ENCODE results near the gene TREH.
"Not testable (repeated sequence)": the region's sequence is repeated elsewhere in the genome, so short reads cannot be mapped to it uniquely, and the experiment has no call there.

TREH gene, protein sequence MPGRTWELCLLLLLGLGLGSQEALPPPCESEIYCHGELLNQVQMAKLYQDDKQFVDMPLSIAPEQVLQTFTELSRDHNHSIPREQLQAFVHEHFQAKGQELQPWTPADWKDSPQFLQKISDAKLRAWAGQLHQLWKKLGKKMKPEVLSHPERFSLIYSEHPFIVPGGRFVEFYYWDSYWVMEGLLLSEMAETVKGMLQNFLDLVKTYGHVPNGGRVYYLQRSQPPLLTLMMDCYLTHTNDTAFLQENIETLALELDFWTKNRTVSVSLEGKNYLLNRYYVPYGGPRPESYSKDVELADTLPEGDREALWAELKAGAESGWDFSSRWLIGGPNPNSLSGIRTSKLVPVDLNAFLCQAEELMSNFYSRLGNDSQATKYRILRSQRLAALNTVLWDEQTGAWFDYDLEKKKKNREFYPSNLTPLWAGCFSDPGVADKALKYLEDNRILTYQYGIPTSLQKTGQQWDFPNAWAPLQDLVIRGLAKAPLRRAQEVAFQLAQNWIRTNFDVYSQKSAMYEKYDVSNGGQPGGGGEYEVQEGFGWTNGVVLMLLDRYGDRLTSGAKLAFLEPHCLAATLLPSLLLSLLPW

GRCh38 chr11:118679483-118679882, at the start of gene TREH:
TREH (minus strand) TSS chr11:118679650; CDS start chr11:118679627, 23 bp downstream.
- no peak for DNase-seq

DNA sequence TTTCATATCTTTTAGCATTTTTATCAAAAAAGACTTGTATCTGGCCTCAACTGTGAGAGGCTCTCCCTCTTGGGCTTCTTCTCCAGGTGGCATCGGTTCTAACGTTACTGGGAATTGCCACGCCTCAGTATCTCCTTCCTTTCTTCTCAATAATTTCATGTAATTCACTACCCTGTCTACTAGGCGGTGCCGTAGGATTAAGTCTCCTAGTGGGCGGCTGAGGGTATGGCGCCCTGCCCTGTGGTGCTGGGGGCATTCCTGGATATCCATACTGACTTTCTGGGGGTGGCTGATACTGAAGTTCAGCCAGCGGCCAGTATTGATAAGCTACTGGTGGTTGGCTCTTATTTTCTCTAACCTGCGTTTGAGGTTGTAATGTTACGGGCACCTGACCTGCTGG, 48.7 kb upstream of the TREH start:
- DNase-seq: not testable (repeated sequence)

- not testable (repeated sequence) for DNase-seq
Observed at GRCh38 chr11:118727721-118728066, 48.2 kb upstream of the TREH start.

- not testable (repeated sequence) for DNase-seq
Observed at GRCh38 chr11:118727001-118727720, 47.7 kb upstream of the TREH start.

GRCh38 chr11:118721478-118722015, 42.1 kb upstream of the TREH start:
- DNase-seq: not testable (repeated sequence)

DNA sequence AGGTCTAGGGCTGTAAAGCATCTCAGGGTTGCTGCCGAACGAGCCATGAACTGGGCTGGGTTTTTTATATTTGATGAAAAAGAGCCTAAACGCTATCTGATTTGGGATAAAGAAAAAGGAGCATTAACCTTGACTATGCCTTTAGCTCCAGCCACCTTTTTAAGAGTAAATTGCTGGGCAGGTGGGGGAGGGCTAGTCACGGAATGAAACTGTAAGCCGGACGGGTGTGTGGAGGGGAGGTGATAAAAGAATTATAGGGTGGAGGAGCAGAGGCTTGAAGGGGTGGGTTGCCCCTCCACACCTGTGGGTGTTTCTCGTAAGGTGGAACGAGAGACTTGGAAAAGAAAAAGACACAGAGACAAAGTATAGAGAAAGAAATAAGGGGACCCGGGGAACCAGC, 41.3 kb upstream of the TREH start:
- DNase-seq: not testable (repeated sequence)

DNA sequence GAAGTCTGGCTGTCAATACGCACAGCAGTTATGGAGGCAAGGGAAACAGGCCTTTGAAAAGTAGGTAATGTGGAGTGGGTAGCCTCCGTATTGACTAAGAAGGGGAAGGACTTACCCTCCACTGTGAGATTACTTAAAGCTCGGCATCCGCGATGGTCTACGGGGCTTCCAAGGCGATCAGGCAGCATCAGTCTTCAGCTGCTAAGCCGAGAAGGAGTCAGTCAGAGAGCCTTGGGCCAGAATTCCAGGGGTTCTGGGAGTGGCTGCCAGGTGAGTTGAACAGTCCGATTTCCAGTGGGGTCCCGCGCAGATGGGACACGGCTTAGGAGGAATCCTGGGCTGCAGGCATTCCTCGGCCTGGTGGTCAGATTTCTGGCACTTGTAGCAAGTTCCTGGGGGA, 40.6 kb upstream of the TREH start:
- not testable (repeated sequence) for DNase-seq

DNA sequence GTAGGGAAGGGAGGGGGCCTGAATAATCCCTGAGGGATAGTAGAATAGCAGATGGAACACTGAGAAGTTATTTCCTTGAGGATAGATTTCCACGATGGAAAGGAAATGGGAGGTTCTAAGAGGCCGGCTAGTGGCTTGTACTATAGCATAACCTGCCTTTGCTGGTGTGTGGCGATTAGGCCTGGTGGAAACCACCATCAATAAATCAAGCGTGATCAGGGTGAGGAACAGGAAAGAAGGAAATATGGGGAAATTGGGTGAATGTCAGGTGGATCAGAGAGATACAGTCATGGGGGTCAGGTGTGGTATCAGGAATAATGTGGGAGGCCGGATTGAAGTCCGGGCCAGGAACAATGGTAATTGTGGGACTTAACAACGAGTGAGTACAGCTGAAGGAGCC, 39.1 kb upstream of the TREH start:
- DNase-seq: not testable (repeated sequence)

- not testable (repeated sequence) for DNase-seq
Observed at GRCh38 chr11:118717733-118718132, 38.3 kb upstream of the TREH start.

GRCh38 chr11:118717221-118717620, 37.8 kb upstream of the TREH start:
- DNase-seq: not testable (repeated sequence)

DNA sequence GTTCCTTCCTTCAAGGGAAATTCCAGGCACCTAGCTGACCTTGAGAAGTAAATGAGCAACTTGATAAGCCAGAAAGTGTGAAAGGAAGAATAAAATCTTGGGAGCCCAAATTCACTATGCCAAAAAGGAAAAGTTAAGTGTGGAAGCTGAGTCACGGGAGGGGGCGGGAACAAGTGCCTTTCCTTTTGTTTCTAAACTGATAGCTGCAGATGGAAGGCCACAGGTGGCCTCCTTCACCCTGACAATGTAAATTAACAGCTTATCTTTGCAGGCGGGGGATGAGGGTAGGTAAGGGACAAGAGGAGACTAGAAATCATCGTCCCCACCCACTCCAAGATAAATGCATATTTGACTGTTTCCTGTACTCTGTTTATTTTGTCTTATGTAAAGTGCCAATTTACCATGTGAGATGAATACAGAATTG, 36.4 kb upstream of the TREH start:
- DNase-seq: no peak

DNA sequence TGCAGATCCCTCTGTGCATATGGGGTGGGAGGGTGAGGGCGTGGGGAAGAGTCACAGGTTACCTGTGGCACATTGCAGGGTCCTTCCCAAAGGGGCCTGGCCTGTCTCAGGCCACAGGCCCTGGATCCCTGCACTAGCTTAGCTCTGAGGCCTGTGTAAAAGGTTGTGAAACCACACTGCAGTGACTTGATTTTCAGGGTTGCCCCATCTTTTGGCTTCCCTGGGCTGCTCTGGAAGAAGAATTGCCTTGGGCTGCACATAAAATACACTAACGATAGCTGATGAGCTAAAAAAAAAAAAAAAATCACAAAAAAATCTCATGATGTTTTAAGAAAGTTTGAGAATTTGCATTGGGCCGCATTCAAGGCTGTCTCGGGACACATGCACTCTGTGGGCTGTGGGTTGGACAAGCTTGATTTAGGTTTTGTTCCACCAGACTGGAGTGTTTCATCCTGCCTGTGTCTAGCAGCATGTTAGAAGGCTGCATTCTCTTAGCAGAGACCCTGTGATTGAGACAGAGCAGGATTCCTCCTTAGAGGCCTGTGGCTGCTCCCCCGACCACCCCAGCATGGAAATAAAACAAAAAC, 35.9 kb upstream of the TREH start:
- DNase-seq: no peak

GRCh38 chr11:118714816-118715215, 35.4 kb upstream of the TREH start:
- DNase-seq: no peak

- not testable (repeated sequence) for DNase-seq
Observed at GRCh38 chr11:118714416-118714815, 35.0 kb upstream of the TREH start.

DNA sequence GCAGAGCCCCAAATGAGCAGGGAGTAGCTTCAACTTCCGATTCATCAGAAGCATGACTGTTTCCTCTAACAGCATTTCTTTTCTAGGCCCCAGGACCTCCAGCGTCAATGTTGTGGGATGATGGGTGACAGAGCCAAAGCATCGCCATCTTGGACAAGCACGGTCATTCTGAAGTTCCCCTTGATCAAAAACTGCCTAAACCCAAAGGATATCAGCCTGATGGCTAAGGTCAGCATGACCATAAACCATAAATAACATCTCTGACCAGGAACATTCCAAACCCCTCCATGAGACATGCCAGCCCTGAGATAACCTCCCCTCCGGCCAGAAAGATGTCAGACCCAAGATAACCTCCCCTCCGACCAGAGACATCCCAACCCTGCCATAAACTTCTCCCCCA, 28.8 kb upstream of the TREH start:
- no peak for DNase-seq

DNA sequence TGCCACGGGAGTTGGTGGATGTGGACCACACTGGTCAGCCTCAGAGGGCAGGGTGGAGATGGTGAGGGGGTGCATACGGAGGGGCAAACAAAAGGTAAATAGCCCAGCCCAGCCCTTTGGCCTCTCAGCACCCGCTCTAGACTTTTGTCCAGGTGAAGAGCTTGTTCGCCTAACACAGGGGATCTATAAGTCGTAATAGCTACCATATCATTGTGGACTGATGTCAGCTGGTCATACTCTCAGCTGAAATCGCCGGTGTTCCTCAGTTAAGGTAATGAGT, 27.0 kb upstream of the TREH start:
- no peak for DNase-seq

DNA sequence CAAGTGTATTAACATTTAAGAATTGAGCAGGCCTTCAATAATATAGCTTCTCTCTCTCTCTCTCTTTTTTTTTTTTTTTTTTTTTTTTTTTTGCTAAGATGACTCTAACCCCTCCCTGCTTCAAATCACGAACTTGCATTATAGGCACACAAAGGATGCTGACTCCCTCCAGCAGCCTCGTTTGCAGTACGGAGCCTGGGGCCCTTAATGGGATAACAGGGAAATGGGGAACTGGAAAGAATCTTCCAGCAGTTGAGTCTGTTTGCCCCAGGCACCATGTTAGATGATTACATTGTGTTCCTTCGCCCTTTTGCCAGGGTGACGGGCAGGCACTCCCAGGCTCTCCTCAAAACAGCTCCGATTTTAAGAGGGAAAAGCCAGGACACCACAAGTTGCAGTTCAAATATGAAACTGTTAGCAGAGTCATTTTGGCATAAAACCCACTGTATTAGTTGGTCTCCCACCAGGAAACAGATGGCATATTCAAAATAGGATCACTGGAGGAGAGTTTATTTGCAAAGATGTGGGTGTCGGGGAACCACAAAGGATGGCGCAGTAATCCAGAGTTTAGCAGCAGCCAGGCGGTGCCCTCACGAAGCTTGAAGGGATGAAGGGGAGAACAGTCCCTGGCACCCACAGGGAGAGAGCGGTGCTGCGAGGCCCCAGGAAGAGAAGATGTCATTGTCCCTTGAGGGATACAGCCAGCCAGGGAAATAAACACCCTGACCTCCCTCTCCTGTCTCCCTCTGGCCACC, 26.5 kb upstream of the TREH start:
- no peak for DNase-seq

DNA sequence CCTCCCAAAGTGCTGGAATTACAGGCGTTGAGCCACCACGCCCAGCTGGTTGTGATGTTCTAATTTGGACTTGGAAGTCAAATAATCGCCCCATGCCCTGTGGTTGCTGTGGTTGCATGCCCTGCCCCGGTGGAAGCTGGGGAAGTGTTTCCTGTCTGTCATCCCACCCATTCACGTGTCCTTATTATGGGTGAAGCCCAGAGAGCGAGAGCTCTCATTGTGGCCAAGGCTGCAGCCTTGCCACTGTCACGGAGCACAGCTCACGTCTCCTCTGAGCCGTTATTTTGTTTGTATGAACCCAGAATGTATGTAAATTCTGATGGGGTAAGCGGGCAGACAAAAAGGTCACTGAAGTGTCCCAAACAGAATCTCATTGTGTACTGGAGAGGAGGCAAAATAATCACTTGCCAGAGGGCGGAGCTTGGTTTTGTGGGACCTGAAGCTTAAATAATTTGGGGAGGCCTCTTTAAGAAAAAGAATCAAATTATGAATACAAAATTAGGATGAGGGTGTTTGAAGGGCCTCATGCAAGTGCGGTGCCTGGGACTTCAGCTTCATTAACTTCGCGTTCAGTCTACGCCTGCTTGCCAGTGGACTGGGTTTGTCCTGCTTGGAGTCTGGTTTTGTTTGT, 25.8 kb upstream of the TREH start:
- DNase-seq: no peak

GRCh38 chr11:118703563-118704106, 24.2 kb upstream of the TREH start:
- DNase-seq: no peak

- no peak for DNase-seq
Observed at GRCh38 chr11:118699506-118700220, 20.2 kb upstream of the TREH start.

GRCh38 chr11:118697346-118697745, 17.9 kb upstream of the TREH start:
- DNase-seq: no peak
